ENCODE data around the gene PRSS37. TPM values are rescaled to one million over a fixed set of nuclear protein-coding genes. Genes with fewer than 3 reads are reported as not detected.

PRSS37 gene
- total RNA-seq, 2 experiments from 2014 or later: not detected

DNA sequence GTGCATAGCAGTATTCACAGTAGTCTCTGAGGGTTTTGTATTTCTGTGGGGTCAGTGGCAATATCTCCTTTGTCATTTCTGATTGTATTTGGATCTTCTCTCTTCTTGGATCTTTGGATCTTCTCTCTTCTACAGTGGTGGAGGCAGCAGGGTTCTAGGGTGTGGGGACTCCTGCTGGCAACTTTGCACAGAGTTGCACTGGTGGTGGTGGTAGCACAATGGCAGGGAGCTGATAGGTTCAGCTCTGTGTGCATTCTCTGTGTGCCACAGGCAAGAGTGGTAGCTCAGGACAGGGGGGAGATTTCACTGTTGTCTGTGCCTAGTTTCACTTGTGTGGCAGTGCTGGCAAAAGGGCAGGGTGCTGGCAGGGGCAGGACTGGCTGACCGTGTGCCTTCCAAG, 35.1 kb upstream of the PRSS37 start:
- ATAC-seq: no peak
- Mint-ChIP-seq H3K36me3 (ENCODE audit: low read depth) (no peaks in the 10 kb centered on the region), H3K9me3 (no peaks in the 10 kb centered on the region), H3K27ac (no peak overlapping the region), H3K4me1 (ENCODE audit: low read depth) (no peaks in the 10 kb centered on the region), H3K4me3 (no peak overlapping the region), H3K27me3 (no peaks in the 10 kb centered on the region)
- no peak for DNase-seq
- TF ChIP-seq, protein P1, sequence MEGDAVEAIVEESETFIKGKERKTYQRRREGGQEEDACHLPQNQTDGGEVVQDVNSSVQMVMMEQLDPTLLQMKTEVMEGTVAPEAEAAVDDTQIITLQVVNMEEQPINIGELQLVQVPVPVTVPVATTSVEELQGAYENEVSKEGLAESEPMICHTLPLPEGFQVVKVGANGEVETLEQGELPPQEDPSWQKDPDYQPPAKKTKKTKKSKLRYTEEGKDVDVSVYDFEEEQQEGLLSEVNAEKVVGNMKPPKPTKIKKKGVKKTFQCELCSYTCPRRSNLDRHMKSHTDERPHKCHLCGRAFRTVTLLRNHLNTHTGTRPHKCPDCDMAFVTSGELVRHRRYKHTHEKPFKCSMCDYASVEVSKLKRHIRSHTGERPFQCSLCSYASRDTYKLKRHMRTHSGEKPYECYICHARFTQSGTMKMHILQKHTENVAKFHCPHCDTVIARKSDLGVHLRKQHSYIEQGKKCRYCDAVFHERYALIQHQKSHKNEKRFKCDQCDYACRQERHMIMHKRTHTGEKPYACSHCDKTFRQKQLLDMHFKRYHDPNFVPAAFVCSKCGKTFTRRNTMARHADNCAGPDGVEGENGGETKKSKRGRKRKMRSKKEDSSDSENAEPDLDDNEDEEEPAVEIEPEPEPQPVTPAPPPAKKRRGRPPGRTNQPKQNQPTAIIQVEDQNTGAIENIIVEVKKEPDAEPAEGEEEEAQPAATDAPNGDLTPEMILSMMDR (IDR thresholded peaks at IDR 0.05): no peak
- POLR2A ChIA-PET: no interaction called here
- CTCF ChIA-PET: no interaction called here
- intact Hi-C loops (cut with micrococcal nuclease): no loop called here

DNA sequence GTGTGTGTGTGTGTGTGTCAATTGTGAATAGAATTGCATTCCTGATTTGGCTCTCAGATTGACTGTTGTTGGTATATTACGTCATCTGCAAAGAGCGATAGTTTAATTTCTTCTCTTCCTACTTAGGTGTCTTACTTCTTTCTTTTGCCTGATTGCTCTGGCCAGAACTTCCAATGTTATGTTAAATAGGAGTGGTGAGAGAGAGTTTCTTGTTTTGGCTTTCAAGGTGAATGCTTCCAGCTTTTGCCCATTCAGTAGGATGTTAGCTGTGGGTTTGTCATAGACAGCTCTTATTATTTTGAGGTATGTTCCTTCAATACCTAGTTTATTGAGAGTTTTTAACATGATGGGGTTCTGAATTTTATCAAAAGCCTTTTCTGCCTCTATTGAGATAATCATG, 34.2 kb upstream of the PRSS37 start:
- no peaks in the 10 kb centered on the region for H3K4me1 Mint-ChIP-seq (ENCODE audit: low read depth)
- H3K27me3 Mint-ChIP-seq: no peaks in the 10 kb centered on the region
- intact Hi-C loops (cut with micrococcal nuclease): no loop called here
- ChIA-PET POLR2A (no interaction called here), CTCF (no interaction called here)
- DNase-seq (no peak), ATAC-seq (no peak)
- TF ChIP-seq, protein P1 (IDR thresholded peaks at IDR 0.05): no peak
- peaks cover under 1% of the 10 kb centered on the region for H3K9me3 Mint-ChIP-seq
- H3K36me3 Mint-ChIP-seq (ENCODE audit: low read depth): peaks cover under 1% of the 10 kb centered on the region
- H3K4me3 Mint-ChIP-seq: no peak overlapping the region
- H3K27ac Mint-ChIP-seq: no peak overlapping the region

DNA sequence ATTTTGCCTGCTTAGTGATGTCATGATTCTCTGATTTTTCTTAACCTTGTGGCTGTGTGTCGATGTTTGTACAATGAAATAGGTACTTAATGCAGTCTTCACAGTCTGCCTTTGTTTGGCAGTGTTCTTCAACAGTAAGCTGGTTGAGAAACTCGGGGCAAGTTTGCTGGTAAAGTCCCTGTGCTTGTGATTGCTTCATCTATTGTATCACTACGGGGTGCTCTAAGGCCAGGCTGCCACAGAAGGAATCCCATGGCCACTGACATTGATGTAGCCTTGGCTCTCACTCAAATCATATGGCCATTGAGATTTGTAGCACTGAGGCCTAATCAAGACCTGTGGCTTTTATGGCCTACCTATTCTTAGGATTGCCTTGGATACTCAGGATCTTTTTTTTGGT, 33.5 kb upstream of the PRSS37 start:
- H3K9me3 Mint-ChIP-seq: peaks cover 2% of the 10 kb centered on the region
- POLR2A ChIA-PET: no interaction called here
- H3K4me3 Mint-ChIP-seq: no peak overlapping the region

DNA sequence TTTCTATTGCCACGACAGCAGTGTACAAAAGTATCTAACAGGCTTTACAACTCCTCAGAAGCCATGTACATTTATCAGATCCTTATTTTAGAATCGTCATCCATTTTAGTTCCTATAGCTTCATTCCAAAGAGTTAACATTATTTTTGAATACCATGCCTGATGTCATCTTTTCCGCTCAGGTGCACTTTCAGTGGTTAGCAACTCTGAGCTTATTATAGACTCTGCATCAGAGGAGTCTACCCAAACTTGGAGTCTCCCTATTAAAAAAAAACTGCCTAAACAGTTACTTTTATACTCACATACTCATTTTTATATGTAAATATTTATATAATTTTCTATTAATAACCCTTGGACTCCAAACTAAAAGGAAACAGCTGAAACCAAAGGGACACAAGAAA, 31.6 kb upstream of the PRSS37 start:
- H3K4me3 Mint-ChIP-seq: no peak overlapping the region
- no peak for ATAC-seq
- H3K4me1 Mint-ChIP-seq (ENCODE audit: low read depth): no peaks in the 10 kb centered on the region
- ChIA-PET CTCF (no interaction called here), POLR2A (no interaction called here)
- intact Hi-C loops (cut with micrococcal nuclease): no loop called here
- peaks cover 2% of the 10 kb centered on the region for H3K9me3 Mint-ChIP-seq
- no peak for DNase-seq
- TF ChIP-seq, protein P1 (IDR thresholded peaks at IDR 0.05): no peak
- H3K27me3 Mint-ChIP-seq: no peaks in the 10 kb centered on the region
- peaks cover 1% of the 10 kb centered on the region for H3K36me3 Mint-ChIP-seq (ENCODE audit: low read depth)
- no peak overlapping the region for H3K27ac Mint-ChIP-seq

More for the DNA sequence above, 33.5 kb upstream of the PRSS37 start:
- intact Hi-C loops (cut with micrococcal nuclease): no loop called here
- H3K4me1 Mint-ChIP-seq (ENCODE audit: low read depth): no peaks in the 10 kb centered on the region
- ATAC-seq (no peak), DNase-seq (no peak)
- no peaks in the 10 kb centered on the region for H3K27me3 Mint-ChIP-seq
- TF ChIP-seq, protein P1 (IDR thresholded peaks at IDR 0.05): no peak
- H3K27ac Mint-ChIP-seq: no peak overlapping the region
- CTCF ChIA-PET: no interaction called here
- H3K36me3 Mint-ChIP-seq (ENCODE audit: low read depth): peaks cover 1% of the 10 kb centered on the region

DNA sequence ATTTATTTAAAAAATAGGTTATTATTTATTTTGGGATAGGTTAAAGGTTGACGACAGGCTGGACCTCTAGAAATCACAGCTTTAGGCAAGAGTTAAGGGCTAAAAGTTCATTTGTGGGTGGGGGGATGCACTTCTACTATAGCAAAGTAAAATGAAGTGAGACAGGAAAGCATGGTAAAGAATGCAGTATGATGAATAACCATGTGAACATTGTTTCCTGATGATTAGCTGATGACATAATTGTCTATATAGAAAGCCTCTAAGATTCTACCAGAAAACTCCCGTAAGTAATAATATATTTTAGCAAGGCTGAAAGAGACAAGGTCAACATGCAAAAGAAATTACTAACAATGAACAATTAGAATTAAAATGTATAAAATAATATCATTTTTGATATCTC, 25.7 kb upstream of the PRSS37 start:
- ATAC-seq (no peak), DNase-seq (no peak)
- Mint-ChIP-seq H3K27me3 (no peaks in the 10 kb centered on the region), H3K36me3 (ENCODE audit: low read depth) (peaks cover 1% of the 10 kb centered on the region), H3K9me3 (peaks cover 2% of the 10 kb centered on the region), H3K27ac (no peak overlapping the region), H3K4me1 (ENCODE audit: low read depth) (no peaks in the 10 kb centered on the region), H3K4me3 (no peak overlapping the region)
- ChIA-PET POLR2A (no interaction called here), CTCF (no interaction called here)
- TF ChIP-seq, protein P1 (IDR thresholded peaks at IDR 0.05): no peak
- intact Hi-C loops (cut with micrococcal nuclease): no loop called here
